SIG-M5 (cell line): ENCODE results near the gene ASCC3.

Source experiments
- DNase-seq: peaks from one replicate; lab custom pipeline; 2025; lab: John Stamatoyannopoulos, UW

Gene ASCC3

DNA sequence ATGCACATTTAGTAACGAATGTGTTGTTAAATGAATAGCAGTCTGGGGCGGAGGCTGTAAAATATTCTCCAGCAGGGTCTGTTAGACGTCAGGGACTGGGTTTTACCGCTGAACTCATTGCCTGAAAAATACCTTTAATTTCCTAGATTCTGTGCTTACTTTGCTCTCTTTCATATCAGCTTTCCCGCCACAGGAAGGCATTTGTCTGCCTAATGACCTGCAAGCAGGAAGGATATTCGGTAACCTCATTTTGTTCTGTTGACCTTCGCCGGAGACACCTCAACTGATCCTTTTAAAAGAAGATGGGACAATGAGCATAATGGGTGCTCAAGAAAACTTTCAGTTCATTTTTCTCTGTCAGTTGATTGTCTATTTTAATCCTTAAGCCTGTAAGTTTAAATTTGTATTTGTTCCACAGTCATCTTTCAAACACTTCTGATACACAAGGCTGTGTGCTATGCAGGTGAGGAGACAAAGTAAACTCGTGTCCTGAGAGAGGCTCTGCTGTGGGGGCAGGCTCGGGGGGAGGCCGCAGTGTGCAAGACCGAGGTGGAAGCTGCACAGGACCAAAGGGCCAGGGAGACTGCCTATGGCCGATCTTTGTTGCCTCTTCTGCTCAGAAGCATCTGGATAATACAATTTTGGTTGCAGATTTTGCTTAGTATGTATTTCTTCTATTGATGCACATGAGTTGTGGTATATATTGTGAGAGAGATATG is 389.0 kb downstream of the ASCC3 start:
- no peak for DNase-seq

DNA sequence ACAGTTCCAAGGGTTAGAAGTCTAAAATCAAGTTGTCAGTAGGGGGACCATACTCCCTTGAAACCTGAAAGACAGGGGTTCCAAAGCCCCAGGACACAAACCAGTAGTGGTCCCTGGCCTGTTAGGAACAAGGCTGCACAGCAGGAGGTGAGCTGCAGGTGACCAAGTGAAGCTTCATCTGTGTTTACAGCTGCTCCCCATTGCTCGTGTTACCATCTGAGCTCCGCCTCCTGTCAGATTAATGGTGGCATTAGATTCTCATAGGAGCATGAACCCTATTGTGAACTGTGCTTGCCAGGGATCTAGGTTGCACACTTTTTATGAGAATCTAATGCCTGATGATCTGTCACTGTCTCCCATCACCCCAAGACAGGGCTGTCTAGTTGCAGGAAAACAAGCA is 391.1 kb downstream of the ASCC3 start:
- DNase-seq: no peak

DNA sequence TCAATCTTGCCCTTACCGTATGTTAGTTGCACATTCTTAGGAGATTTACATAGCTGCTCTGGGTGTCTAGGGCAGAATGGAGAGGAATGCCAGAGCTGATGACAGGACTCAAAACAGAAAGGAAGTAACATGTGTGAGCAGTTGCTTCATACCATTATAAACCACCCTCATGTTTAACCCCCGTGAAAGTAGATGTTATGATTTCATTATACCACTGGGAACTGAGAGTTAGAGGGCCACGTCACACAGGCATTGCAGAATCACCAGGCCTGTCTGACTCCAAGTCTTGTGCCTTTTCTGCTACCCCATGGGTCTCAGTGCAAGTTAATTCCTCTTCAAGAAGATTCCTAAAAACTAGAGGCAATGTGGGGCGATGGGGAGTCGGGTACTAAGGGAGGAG is 392.9 kb downstream of the ASCC3 start:
- no peak for DNase-seq

DNA sequence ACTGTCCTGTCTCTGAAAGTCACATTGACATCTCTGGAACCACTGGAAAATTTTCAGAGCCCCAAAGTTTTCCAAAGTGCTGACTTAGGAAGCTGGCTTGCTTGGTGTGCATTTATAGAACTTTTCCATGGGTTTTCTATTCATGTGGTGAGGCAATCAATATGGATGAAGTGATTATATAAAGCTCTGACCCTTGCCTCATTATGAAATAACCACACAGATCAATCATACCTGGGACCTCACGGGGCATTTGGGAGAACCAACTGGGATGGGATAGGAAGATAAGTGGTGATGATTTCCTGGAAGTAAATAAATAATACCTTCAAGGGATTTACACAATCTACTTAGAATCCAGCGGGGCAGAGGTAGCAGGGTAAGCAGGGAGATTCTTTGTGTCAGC is 393.5 kb downstream of the ASCC3 start:
- DNase-seq: no peak

DNA sequence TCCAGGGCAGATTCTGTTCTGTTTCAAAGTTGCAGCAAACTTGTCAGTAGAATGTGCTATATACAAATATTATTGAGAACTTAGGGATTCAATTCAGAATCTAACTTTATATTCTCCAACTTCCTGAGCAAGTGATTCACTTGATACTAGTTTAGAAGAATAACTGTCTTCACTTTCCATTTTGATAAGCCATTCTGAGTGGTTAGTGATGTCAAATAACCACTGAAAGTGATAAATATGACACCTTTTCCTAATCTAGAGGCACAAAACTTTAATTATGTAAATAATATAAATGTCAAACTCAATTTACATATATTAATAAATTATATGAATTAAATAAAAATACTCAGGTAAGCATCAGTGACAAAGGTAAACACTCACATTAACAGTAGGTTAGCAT is 395.9 kb downstream of the ASCC3 start:
- DNase-seq: no peak

DNA sequence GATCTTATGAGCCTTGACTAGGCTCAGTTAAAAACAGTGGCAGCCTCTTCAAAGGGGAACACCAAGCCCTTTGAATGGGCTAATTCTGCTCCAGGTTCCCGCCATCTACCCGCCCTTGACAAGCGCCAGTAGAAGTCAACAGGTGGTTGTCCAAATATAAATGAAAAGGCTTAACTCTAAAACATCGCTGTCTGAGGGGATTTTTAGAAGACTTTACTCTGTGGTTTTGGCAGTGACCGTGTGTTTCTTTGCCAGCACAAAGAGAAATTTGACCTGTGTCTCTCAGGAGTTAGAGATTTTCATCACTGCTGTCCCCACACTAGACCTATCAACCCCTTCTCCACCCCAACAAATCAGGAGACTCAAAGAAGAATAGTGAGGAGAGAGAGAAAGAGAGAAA is 396.7 kb downstream of the ASCC3 start:
- no peak for DNase-seq

DNA sequence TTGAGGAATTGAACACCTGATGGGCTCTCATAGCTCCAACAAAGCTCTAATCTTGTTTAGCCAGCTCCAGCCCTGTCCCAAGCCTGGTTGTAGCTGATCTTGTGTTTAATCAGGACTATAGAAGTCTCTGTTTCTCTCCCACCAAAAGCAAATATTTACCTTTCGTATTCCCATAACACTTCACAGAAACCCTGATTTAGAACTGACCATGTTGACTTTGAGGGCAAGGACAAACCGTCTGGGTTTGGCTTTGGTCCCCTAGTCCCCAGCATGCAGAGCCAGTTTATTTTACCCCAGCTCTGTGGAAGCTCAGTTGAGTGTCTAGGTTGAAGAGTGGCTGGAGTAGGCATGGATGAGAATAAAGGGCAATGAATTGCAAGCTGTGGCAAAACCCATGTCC is 398.4 kb downstream of the ASCC3 start:
- no peak for DNase-seq

DNA sequence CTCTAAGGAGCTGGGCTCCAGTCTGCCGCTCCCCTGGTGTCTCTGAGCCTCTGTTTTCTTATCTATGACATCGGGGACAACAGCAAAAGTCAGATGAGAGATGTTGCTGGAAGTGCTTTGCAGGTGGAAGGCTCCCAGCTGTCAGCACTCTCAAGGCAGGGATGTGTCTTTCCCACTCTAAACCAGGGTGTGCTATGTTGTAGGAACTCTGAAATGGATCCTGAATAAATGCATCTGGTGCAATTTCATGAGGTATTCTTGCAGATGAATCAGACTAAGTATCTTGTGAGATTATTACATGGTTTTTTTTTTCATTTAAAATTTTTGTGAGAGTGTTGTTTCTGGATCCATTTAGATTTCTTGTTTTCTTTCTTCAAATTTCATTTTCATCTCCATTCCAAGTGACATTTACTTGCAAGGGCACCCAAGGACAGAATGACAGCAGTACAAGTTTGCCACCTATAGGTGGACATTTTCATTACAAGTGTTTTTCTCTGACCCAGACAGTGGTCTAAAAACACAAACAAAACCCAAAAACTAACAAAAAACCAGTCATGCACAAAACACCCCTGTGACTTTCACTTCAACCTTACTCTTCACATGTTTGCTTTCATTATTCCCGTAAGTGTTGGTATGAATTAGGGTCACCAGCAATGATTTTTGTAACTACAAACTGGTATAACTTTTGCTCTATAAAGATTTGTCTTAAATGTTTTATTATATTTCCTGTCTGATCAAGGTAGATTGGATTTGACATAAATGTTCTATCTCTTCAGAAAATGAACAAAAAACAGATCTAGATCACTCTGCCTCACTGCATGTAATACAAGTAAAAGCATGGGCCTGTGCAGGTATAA is 401.7 kb downstream of the ASCC3 start:
- DNase-seq: no peak

DNA sequence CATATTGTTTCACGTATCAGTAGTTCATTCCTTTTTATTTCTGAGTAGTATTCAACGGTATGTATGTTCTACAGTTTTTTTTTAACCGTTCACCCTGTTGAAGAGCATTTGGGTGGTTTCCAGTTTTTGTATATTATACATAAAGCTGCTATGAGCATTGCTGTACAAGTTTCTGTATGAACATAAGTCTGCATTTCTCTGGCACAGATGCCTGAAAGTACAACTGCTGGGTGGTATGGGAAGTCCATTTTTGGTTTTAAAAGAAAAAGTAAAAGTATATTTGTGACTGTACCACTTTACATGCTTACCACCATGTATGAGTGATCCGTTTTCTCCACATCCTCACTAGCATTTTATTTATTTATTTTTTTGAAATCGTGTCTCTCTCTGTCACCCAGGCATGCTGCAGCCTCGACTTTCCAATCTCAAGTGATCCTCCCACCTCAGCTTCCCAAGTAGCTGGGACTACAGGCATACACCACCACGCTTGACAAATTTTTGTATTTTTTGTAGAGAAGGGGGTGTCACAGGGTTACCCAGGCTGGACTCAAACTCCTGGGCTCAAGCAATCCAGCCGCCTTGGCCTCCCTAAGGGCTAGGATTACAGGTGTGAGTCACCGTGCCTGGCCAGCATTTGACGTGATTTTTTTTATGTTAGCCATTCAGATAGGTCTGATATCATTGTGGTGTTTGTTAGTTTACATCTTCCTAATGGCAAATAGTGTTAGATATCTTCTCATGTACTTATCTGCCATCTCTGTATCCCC is 405.4 kb downstream of the ASCC3 start:
- no peak for DNase-seq

DNA sequence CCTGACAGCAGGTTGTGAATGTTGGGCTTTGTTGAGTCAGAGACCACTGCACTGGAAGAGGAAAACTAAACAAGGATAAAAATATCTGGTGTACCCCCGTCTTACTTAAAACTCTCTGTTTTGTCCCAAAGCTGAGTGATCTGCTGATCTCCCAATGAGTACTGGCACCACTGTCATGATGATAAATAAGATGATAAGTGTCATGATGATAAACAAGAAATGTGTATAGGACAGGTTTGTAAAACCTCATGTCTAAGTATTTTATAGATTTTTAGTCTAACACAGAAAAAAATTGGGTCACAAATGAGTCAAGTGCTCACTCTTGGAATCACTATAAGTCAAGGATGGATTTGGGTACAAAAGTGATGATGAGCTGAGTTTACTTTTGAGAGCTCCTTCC is 407.9 kb downstream of the ASCC3 start:
- DNase-seq: no peak

DNA sequence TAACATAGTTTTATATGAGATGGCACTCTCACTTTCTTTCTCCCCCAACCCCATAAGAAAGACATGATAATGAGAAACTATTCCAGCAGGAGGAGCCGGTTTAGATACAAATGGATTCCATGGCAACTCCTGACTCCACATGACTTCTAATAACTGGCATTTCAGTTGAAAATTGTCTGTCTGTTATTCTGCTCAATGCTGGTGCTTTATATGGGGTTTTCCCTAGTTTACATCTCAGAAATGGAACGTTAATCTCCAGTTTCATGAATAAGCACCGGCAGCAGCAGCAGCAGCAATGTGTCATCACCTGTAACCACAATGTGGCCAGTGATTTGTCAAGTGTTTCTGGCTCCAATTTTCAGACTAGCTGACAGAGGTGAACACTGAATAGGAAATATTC is 408.5 kb downstream of the ASCC3 start:
- no peak for DNase-seq

DNA sequence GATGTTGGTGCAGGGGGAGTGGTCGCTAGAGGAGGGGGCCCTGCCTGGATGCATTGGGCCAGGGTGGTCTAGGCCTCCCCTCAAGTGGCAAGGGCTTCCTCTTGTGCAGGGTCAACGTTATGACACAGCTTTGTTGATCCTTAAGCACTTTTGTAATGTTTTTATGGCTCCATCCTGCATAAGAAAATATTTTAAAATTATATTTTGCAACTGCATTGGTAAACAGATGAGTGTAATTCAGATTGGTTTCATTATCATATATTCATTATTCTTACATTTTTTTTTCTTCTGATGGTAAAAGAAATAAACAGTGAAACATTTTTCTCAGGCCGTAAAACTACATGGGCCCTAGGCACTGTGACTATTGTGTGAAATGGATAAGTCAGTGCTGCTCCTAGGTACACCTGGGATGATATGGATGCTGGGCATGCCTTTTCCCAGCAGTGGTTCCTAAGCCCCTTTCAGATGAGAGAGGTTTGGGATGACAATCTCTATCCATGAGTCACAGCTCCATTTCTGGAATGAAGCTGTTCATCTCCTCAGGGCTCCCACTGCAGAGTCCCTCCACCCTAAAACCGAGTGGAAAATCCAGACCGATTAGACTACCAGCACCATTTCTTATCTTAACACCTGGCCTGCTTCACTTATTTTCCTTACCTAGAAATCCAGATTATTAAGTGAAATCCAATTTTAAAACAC is 410.6 kb downstream of the ASCC3 start:
- DNase-seq: no peak

DNA sequence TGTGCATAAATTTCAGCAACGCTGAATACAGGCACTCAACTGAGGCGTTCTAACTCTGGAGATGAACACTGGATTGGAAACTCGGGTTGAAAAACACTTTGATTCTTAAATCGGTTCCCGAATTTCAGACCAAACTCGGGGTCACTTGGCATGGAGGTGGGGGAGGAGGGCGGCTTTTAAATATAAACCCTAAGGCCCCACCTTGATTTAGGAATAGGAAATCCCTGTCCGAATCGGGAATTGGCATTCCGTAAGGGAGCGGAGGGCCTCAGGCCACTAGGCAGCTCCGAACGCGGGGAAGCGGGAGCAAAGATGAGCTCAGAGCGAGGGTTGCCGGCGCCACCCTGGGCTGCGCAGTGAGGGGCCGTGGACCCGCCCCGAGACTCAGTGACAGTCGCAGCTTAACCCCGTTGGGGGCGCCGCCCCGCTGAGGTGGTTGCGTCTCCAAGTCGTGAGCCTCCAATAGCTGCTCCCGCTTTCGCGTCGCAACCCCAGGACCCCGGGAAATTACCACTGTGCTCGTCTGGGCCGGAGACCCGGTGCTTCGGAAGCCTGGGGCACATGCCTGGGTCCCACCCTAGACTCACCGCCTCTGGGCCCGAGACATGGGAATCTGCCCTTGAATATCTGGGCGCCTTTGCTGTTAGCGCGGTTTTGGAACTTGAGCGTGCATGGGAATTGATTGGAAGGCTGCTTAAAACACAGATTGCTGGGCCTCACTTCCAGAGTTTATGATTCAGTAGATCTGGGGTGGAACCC is 411.8 kb downstream of the ASCC3 start:
- no peak for DNase-seq

DNA sequence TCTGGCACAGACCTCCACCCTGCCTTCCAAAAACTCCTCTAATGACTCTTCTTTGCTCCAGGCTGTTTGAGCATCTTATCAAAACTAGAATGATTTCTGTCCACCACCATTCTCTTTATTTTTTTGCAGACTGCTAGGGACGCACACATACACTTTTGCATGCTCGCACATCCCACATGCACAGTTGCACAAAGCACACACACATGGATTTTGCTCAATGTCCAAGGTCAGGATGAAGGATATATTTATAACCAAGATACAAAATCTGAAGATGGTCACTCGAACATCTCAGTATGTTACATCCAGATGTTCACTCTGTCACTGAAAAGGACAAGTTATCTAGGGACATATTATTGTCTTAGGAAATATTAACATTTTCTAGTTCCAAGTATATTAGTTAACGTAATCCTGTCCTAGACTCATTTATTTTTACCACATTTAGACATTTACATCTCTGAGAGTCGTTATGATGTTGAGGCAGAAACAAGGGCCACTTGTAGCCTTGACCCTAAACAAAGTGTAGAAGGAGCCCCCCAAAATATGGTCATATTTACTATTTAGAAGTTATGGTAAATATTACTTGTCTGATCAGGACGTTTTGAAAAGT is 413.0 kb downstream of the ASCC3 start:
- DNase-seq: no peak

DNA sequence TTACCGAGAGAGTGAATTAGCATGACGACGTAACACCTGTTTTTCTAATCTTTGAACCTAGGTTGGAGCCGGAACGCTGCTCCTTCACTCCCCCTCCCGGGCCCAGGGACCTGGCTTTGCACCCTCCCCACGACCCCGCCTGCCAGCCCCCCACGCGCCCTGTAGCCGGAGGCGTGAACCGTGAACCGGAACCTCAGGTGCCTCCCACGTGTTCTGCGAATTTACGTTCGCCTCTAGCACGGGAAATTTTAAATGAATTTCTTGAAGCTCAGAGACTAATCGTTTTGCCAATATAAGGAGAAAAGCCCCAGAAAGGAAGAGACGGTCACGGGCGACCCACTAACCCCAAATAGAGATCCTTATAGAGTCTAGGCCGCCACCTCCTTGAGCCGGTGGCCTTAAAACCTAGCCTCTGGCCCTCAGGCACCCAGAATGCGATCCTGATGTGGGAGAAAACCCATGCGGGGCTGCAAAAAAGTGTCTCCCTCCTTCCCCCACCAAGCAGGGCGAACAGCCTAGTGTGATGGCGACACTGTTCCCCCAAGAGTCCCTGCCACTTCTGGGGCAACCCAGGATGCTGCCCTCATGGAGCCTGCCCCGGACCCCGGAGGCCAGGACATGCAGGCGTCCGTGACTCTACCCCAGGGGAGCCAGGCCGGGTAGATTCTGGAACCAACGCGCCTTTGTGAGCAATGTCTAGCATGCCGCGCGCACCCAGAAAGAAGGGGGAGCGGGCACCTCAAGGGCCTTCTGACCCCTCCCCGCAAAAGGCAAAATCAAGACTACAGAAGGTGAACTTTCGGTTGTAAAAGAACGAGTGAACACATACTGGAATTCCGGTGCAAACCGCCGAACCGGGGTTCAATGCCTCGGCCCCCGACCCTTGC is 413.8 kb downstream of the ASCC3 start:
- DNase-seq: no peak

DNA sequence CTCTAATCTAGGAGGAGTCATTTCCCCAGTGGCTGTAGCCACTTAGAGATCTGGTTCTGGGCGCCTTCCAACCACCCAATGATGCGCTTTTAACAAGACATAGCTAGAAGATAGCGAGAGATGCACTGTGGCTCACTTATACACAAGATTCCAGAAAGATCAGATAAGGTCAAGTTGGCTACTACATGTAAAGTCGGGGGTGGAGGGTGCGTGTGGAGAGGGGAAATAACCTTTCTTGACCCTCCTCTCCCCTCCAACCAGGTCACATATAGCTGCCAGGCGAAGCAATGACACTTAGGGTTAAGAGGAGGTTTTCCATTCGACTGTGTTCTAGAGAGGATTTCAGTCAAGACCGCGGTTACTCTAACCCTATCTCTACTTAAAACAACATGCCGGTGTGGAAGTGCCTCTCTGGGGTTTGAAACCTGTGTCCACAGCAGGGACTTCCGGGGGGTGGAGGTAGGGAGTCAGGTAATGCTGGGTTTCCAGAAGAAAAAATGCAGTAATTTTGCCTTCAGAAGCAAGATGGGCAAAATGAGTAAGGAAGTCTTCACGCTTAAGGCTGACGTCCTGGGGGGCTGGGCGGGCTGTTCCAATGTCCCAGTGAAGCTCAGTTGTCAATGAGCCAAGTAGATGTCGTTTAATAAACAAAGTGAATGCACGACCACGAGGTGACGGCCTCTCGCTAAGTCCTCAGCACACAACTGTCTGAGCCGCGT is 414.6 kb downstream of the ASCC3 start:
- no peak for DNase-seq

DNA sequence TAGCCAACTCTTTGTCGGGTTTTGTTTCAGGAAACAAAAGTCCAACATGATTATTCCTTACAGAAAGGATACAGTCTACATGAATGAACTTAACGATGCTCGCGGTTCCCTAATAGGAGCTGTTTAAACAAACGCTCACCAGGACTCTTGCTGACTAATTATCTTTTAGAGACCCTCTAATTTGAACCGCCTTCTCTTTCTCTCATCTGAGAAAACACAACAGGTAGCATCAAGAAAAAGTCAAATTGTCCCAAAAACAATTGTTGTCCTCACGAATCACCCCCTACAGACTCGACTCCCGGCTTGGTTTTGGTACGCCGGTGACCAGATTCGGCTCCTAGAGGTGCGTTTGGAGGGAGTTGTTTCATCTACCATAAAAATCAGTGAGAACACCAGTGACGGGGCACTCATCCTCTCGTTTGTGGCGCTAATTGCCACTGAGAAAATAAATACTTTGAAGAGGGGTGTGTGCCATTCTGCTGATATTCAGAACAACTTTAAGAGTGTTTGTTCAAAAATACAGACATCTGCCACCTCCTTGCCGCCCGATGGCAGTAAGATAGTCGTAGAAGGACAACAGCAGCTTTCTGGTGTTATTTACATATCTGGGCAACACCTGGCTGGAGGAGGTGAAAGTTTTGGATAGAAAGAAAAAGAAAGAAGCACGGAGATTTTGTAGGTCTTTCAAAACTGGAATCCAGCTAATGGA is 415.3 kb downstream of the ASCC3 start:
- no peak for DNase-seq

DNA sequence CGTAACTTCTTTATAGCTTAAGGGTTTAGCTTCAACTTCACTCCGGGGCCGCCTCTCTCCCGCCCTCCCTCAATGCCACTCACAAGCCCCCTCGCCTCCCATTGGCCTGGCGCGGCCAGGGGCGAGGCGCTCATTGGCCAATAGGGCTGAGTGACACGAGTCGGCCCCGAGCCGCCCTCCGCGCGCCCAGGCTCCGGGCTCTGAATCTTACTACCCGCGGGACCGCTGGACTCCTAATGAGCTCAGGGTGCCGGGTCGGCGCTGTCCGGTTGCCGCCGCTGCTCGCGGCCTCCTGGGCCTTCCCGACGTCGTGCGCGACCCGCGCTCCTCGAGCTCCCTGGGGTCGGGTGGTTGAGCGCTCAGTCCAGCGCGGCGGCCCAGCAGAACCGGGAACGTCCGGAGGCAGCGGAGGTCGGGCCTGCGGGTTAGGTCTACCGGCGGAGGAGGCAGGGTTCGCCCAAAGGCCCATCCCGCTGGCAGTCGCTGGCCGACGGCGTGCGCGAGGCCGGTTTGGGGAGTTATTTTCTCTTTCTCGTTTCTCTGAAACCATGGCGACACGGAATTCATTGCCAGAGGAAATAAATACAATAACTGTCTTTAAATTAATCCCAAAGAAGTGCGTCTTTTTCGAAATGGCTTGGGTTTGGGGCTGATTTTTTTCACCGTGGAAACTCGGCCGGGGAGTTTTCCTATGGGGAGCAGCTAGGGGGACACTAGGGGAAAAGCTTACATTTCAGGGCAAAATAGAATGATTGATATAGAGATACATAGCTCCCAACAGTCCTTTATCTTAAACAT is 416.0 kb downstream of the ASCC3 start, which contains the start of gene SIM1:
TSS of gene SIM1 (minus strand) at position 19 of the 798 bp plus-strand sequence. CDS start 1,453 bp downstream, outside the sequence.
- DNase-seq: no peak
